HepG2 (cell line): ENCODE results near the gene MEGF11. TPM values are rescaled to one million over a fixed set of nuclear protein-coding genes. Genes with fewer than 3 reads are reported as not detected.

Source experiments
- ATAC-seq: fragments of 200-7000 bp; cut with Tn5 transposase; 3 replicates; pipeline ENCODE4 v1.9.1; 2020; ENCODE audit warnings: mild to moderate bottlenecking, moderate library complexity
- BruUV-seq: library from RNA; stranded (reverse); fragments of 400-500 nt; replicated peaks from 2 replicates; lab custom pipeline; 2021; lab: Mats Ljungman, UMichigan
- CTCF ChIA-PET: fragments of 300-600 bp; formaldehyde crosslinking; extraction: SDS; loops from one replicate; lab custom pipeline; 2021; ENCODE audit warnings: low total read pairs, inconsistent platforms, low intra/inter-chr PET ratio; lab: Yijun Ruan, JAX
- POLR2A ChIA-PET: fragments of 350-600 bp; sonication (Branson Sonifier 250); formaldehyde crosslinking; loops from one replicate; lab custom pipeline; 2020; ENCODE audit warnings: antibody characterized with exemption, inconsistent platforms; lab: Yijun Ruan, JAX
- DNase-seq: peaks from one replicate; pipeline ENCODE4 v3.0.0-alpha.2; 2015; ENCODE audit warnings: low spot score
- FAIRE-seq: peaks from 3 replicates; lab custom pipeline; 2011; peaks lifted over from hg19 to GRCh38; lab: Jason Lieb, UNC
- H2AFZ ChIP-seq: one replicate; pipeline ENCODE4 v1.6.1; 2011; ENCODE audit warnings: low read length, inconsistent platforms
- H3K27ac ChIP-seq: fragments of 300-600 bp; 3 replicates; pipeline ENCODE4 v1.8.0; 2011; ENCODE audit warnings: mixed run types, mild to moderate bottlenecking, mixed read lengths, low read length, inconsistent platforms; ENCODE audit not compliant: insufficient read depth; ENCODE audit errors: extremely low read length
- H3K27me3 ChIP-seq, 2 experiments: fragments of 200-600 bp in 1 of 2; 2 replicates in 1 of 2; 3 replicates in 1 of 2; pipeline versions ENCODE4 v1.6.0 to v1.8.0; 2011; ENCODE audit warnings: low read length in 2 of 2, mild to moderate bottlenecking in 2 of 2, moderate library complexity in 2 of 2, inconsistent platforms in 1 of 2; ENCODE audit not compliant: insufficient read depth in 2 of 2, control insufficient read depth in 1 of 2
- H3K36me3 ChIP-seq, 2 experiments: fragments of 200-600 bp in 1 of 2; replicated peaks in 1 of 2; 2 replicates in 1 of 2; 3 replicates in 1 of 2; pipeline versions ENCODE4 v1.5.1 to v1.8.0; 2011; ENCODE audit warnings: low read length in 2 of 2, inconsistent platforms in 1 of 2; ENCODE audit not compliant: insufficient read depth in 2 of 2, control insufficient read depth in 1 of 2
- H3K4me1 ChIP-seq: 2 replicates; pipeline ENCODE4 v1.5.1; 2012; ENCODE audit warnings: low read length, inconsistent platforms; ENCODE audit not compliant: insufficient read depth
- H3K4me2 ChIP-seq: 2 replicates; pipeline ENCODE4 v1.6.0; 2011; ENCODE audit warnings: low read depth, low read length, inconsistent platforms
- H3K4me3 ChIP-seq, 3 experiments: fragments of 200-600 bp in 1 of 3; sonication (generic), shearing (Covaris generic) in 1 of 3; replicated peaks in 1 of 3; 2 replicates each; pipeline ENCODE4 v1.5.1; 2011 to 2016; ENCODE audit warnings: low read length in 3 of 3, inconsistent platforms in 2 of 3, low read depth in 2 of 3, mild to moderate bottlenecking in 2 of 3, control low read depth in 1 of 3, mixed read lengths in 1 of 3; ENCODE audit not compliant: insufficient read depth in 1 of 3
- H3K79me2 ChIP-seq: one replicate; pipeline ENCODE4 v1.6.1; 2011; ENCODE audit warnings: low read length, inconsistent platforms; ENCODE audit not compliant: insufficient read depth
- H3K9ac ChIP-seq: 2 replicates; pipeline ENCODE4 v1.6.0; 2011; ENCODE audit warnings: mild to moderate bottlenecking, low read depth, low read length, inconsistent platforms; ENCODE audit not compliant: insufficient read depth
- H3K9me3 ChIP-seq: 2 replicates; pipeline ENCODE4 v1.5.1; 2012; ENCODE audit warnings: mild to moderate bottlenecking, low read length
- H4K20me1 ChIP-seq: 2 replicates; pipeline ENCODE4 v1.6.0; 2011; ENCODE audit warnings: inconsistent platforms, mild to moderate bottlenecking, low read length, moderate library complexity; ENCODE audit not compliant: insufficient read depth
- MAFF ChIP-seq: IDR thresholded peaks from 2 replicates; pipeline ENCODE4 v1.6.1; 2011; ENCODE audit warnings: low read depth, low read length, improper control_type of control experiment
- MAFK ChIP-seq, 2 experiments: IDR thresholded peaks in 1 of 2; conservative IDR thresholded peaks in 1 of 2; 2 replicates each; pipeline ENCODE4 v1.6.1; 2011; ENCODE audit warnings: improper control_type of control experiment in 2 of 2, low read length in 2 of 2
- NFIB ChIP-seq: sonication (generic); formaldehyde crosslinking; IDR thresholded peaks from 2 replicates; pipeline ENCODE4 v1.9.0; 2021; ENCODE audit warnings: missing genetic modification reagents, mild to moderate bottlenecking, borderline replicate concordance
- REPIN1 ChIP-seq: sonication (generic); formaldehyde crosslinking; IDR thresholded peaks from 2 replicates; pipeline ENCODE4 v1.8.0; 2022; ENCODE audit warnings: missing genetic modification reagents, low read depth, mild to moderate bottlenecking, borderline replicate concordance
- RERE ChIP-seq: IDR thresholded peaks from 2 replicates; pipeline ENCODE4 v1.6.1; 2016; ENCODE audit warnings: low read depth, missing genetic modification reagents, missing compliant biosample characterization
- ZNF260 ChIP-seq: sonication (generic); formaldehyde crosslinking; IDR thresholded peaks from 2 replicates; pipeline ENCODE4 v1.4.0; 2020; ENCODE audit warnings: missing genetic modification reagents, low read depth, mild to moderate bottlenecking, borderline replicate concordance
- WGBS: methylation state at CpG from one replicate; pipeline ENCODE4 v1.1.6; 2017; ENCODE audit warnings: low lambda C conversion rate; 5-methylcytosine and 5-hydroxymethylcytosine counted together
- in situ Hi-C: cut with HindIII; loops from 2 replicates; pipeline ENCODE4 v1.10.0; 2017; ENCODE audit warnings: low pct_unique_long_range_greater_than_20kb; ENCODE audit not compliant: extremely low pct_ligation_motif_present
- intact Hi-C: fragments of 100-400 bp; cut with micrococcal nuclease; formaldehyde crosslinking; loops from one replicate; pipeline ENCODE4 v1.10.0; 2022; ENCODE audit not compliant: unreplicated experiment
- polyA plus RNA-seq, 8 experiments: library from polyadenylated mRNA; depleted of rRNA in 3 of 8; stranded (reverse) in 7 of 8; unstranded in 1 of 8; fragments of >200 nt; fragmentation: Illumina TruSeq in 4 of 8; extraction: Trizol in 4 of 8; gene quantifications; 2 replicates each; pipeline versions ENCODE4 v1.2.1 to v1.2.3, GENCODE V29; 2011 to 2016; ENCODE audit warnings: low read depth in 4 of 8, missing spikeins in 1 of 8, mixed read lengths in 1 of 8; ENCODE audit not compliant: insufficient read depth in 1 of 8
- total RNA-seq, 5 experiments: library from RNA; depleted of rRNA; stranded (reverse); fragments of >200 nt; fragmentation: Illumina TruSeq; extraction: Trizol; gene quantifications; 2 replicates each; pipeline ENCODE4 v1.2.3, GENCODE V29; 2016; ENCODE audit warnings: low read depth in 1 of 5

MEGF11 gene
- total and polyA plus RNA-seq, 2 of the 13 experiments (the other 11 are each of a cell fraction or from before 2014, with no cell fraction given) = not detected

GRCh38 chr15:65962187-65962586, 291.4 kb downstream of the MEGF11 start (continued):
- TF ChIP-seq RERE (CRISPR knock-in tag) = no peak

GRCh38 chr15:65960586-65960985, 293.0 kb downstream of the MEGF11 start:
- Histone ChIP-seq H4K20me1 (no peaks in the 10 kb centered on the region), H3K27ac (no peak overlapping the region), H3K4me1 (no peaks in the 10 kb centered on the region), H3K4me3 (no peak overlapping the region), H3K79me2 (no peaks in the 10 kb centered on the region), H3K4me2 (no peak overlapping the region), H3K9ac (no peak overlapping the region), H3K27me3 (peaks cover 2 to 18% of the 10 kb centered on the region in 2 experiments; a peak in 3 of 5 replicates), H3K9me3 (no peaks in the 10 kb centered on the region), H2AFZ (no peak overlapping the region), H3K36me3 (no peaks in the 10 kb centered on the region)
- BruUV-seq = no TSS peak
- no peak for DNase-seq
- in situ Hi-C loops (no loop called here), intact Hi-C loops (no loop called here)
- 4% methylated on average over 3 of the region's 3 CpGs for WGBS
- TF ChIP-seq ZNF260 (CRISPR knock-in tag) (no peak), MAFF (0 out of 2 replicates have a peak, but pooled peaks have one; percentile 9), NFIB (CRISPR knock-in tag) (no peak), REPIN1 (CRISPR knock-in tag) (no peak), MAFK (conservative IDR thresholded peaks at IDR 0.05 in 1 of 2, IDR thresholded peaks at IDR 0.05 in 1 of 2; ENCODE audit: low read length in 2 of 2) (peak; percentile 22 to 57; a peak in 2 of 4 replicates)
- no peak for ATAC-seq
- POLR2A ChIA-PET = no interaction called here
- CTCF ChIA-PET = no interaction called here
- no peak for FAIRE-seq
